Coronary artery (tissue), 2 donors: Measurements from ENCODE around the gene BPIFB3.

Experiments used
- DNase-seq: peaks from one replicate; pipeline ENCODE4 v3.0.0-alpha.2; 2017; ENCODE audit warnings: low spot score
- H3K27ac ChIP-seq, 2 donors: fragments of 200-600 bp; sonication (generic); one replicate each; pipeline ENCODE4 v1.5.1; 2016 to 2019
- H3K4me3 ChIP-seq: fragments of 200-600 bp; sonication (generic); 2 replicates; pipeline ENCODE4 v1.5.1; 2016; ENCODE audit warnings: mild to moderate bottlenecking, moderate library complexity
- CTCF ChIP-seq: fragments of 200-600 bp; sonication (generic); IDR thresholded peaks from one replicate; pipeline ENCODE4 v1.5.1; 2019; ENCODE audit warnings: antibody characterized with exemption

The BPIFB3 gene

GRCh38 chr20:33059136-33059535 is 5.4 kb downstream of the BPIFB3 start:
- no peak for DNase-seq
- TF ChIP-seq CTCF, result no peak
- Histone ChIP-seq H3K4me3 (no peak overlapping the region), H3K27ac (no peak overlapping the region)

- no peak overlapping the region for H3K27ac ChIP-seq
- TF ChIP-seq CTCF, result no peak
- no peak for DNase-seq
- no peak overlapping the region for H3K4me3 ChIP-seq
These were observed 6.2 kb downstream of the BPIFB3 start for GRCh38 chr20:33059741-33060390.

GRCh38 chr20:33061658-33062028 is 7.9 kb downstream of the BPIFB3 start:
- no peak for TF ChIP-seq CTCF
- Histone ChIP-seq H3K27ac (no peak overlapping the region), H3K4me3 (no peak overlapping the region)
- DNase-seq, result no peak

- no peak for DNase-seq
- no peak overlapping the region for H3K4me3 ChIP-seq
- H3K27ac ChIP-seq, result no peak overlapping the region
- no peak for TF ChIP-seq CTCF
These were observed 8.6 kb downstream of the BPIFB3 start for GRCh38 chr20:33062105-33062824.

- no peak overlapping the region for H3K27ac ChIP-seq
- TF ChIP-seq CTCF, result no peak
- H3K4me3 ChIP-seq, result no peak overlapping the region
- no peak for DNase-seq
These were observed 9.1 kb downstream of the BPIFB3 start for GRCh38 chr20:33062825-33063149.

GRCh38 chr20:33063271-33063670 is 9.6 kb downstream of the BPIFB3 start:
- Histone ChIP-seq H3K4me3 (no peak overlapping the region), H3K27ac (no peak overlapping the region)
- no peak for DNase-seq
- TF ChIP-seq CTCF, result no peak

- TF ChIP-seq CTCF, result no peak
- Histone ChIP-seq H3K4me3 (no peak overlapping the region), H3K27ac (no peak overlapping the region)
- DNase-seq, result no peak
These were observed 11.0 kb downstream of the BPIFB3 start for GRCh38 chr20:33064572-33065287.
